ENCODE results near the gene PUS1.

Gene PUS1

DNA sequence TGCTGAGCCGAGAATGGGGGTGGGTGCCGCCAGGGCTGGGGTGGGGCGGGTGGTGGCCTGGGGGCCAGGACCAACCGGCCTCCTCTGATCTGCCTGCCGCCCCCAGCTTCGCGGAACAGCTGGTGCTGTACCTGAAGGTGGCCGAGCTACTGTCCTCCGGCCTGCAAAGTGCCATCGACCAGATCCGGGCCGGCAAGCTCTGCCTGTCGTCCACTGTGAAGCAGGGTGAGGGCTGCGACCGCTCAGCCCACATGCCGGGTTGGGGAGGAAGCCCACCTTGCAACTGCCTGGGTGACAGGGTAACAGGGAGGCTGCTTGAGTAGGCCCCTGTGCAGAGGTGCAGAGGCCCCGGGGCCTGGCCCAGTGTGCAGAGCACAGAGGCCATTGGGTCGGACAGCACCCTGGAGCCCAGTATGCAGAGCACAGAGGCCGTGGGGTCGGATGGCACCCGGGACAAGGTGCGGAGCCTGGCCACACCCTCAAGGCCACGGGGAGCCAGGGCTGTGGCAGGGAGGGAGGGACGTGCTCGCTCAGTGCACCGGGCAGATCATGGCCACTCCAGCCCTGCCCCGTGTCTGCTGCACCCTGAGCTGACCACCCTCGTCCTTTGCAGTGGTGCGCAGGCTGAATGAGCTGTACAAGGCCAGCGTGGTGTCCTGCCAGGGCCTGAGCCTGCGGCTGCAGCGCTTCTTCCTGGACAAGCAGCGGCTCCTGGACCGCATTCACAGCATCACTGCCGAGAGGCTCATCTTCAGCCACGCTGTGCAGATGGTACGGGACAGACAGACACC lies 9.5 kb upstream of the PUS1 start:
- FAIRE-seq: no peak
- no peak for TF ChIP-seq POLR2AphosphoS5 (IDR thresholded peaks at IDR 0.05; ENCODE audit: low read depth, low read length)
- no peak for TF ChIP-seq TAF1 (IDR thresholded peaks at IDR 0.05; ENCODE audit: borderline replicate concordance, low read depth, low read length)
- no peak for TF ChIP-seq POLR2A (IDR thresholded peaks at IDR 0.05; ENCODE audit: low read depth, low read length)
- DNase-seq (ENCODE audit: insufficient read length): peak; percentile 19

DNA sequence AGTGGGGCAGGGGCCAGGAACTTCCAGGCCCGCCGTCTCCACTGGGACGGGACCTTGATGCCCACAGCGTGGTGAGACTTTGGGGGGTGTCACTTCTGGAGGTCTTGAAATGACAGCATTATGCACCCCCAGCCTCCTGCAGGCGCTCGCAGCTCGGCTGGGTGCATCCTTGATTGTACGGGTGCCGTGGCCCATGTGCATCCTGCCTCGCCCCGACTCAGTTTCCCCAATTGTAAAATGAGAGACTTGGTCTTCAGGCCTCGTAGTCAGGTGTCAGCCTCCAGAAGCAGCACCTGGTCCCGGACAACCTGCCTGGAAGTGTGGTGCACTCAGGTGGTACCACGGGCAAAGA lies 8.9 kb upstream of the PUS1 start:
- DNase-seq (ENCODE audit: insufficient read length): no peak
- no peak for FAIRE-seq
- no peak for TF ChIP-seq TAF1 (IDR thresholded peaks at IDR 0.05; ENCODE audit: borderline replicate concordance, low read depth, low read length)
- TF ChIP-seq POLR2A (IDR thresholded peaks at IDR 0.05; ENCODE audit: low read depth, low read length): no peak
- TF ChIP-seq POLR2AphosphoS5 (IDR thresholded peaks at IDR 0.05; ENCODE audit: low read depth, low read length): no peak

DNA sequence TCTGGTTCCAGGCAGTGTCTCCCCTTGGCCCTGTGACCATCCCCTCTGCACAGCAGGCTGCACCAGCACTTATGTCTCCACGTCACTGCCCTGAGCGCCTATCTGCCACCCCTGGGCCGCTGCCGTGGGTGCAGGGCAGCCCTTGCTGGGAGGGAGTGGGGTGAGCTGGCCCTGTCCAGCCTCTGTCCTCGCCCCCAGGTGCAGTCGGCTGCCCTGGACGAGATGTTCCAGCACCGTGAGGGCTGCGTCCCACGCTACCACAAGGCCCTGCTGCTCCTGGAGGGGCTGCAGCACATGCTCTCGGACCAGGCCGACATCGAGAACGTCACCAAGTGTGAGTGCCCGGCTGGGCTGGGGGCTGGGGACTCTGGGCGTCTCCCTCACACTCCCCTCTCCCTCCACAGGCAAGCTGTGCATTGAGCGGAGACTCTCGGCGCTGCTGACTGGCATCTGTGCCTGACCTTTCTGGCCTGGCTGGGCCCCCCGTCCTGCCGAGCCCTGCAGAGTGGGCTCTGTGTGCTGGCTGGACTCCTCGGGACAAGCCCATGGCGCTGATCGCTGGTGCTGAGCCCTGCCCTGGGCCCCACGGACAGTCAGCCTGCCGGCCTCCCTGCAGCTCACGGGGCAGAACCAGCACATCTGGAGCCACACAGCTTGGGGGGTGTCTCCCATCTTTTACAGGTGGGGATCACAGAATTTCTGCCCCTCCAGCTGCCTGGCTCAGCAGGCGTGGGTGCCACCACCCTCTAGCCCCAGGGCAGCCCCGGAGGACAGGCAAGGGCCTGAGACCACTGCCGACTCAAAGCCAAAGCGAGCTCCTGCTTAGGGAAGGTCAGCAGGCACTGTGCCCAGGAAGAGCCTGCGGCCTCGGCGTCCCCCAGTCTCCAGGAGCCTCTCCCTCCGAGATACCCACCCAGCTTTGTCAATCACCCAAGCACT lies 7.9 kb upstream of the PUS1 start:
- TF ChIP-seq POLR2A (IDR thresholded peaks at IDR 0.05; ENCODE audit: low read depth, low read length) (no peak), POLR2AphosphoS5 (IDR thresholded peaks at IDR 0.05; ENCODE audit: low read depth, low read length) (no peak), TAF1 (IDR thresholded peaks at IDR 0.05; ENCODE audit: borderline replicate concordance, low read depth, low read length) (no peak)
- no peak for FAIRE-seq
- DNase-seq (ENCODE audit: insufficient read length): peak; percentile 19

DNA sequence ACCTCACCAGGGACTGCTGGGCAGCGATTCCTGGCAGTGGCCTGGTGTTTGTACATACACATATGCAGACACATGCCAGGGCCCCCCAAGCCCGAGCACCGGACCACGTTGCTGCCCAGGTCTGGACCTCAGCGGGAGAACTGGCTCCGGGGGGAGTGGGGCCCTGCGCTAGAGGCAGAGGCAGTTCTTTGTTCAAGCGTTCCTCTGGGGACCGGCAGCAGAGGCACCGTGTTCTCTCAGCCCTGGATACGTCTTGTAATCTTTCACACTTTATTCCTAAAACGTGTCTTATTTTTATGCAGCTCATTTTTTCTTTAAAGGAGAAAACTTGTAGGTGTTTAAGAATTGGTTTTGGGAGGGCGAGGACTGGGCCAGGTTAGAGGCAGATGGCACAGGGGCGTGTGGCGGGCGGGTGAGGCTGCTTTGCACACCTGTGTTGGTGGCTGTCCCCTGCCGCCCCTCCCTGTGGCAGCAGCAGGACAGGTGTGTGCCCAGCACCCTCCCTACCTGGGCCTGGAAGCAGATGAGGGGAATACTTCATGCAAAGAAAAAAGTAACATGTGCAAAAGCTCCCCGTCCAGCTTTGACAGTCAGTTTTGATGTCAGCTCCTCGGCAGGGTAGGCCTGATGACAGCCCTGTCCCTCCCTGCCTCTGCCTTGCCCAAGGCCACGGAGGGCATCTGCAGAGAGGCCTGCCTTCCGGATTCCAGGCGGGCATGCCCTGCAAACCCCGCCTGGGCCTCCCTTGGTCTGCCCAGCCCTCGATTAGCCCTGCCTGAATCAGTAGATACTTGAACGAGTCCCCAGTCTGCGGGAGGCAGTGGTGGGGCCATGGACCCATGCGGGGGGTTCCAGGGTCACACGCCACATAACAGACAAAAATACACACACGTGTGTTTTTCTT lies 7.0 kb upstream of the PUS1 start:
- no peak for FAIRE-seq
- peak; percentile 15 for DNase-seq (ENCODE audit: insufficient read length)
- TF ChIP-seq POLR2AphosphoS5 (IDR thresholded peaks at IDR 0.05; ENCODE audit: low read depth, low read length) (no peak), POLR2A (IDR thresholded peaks at IDR 0.05; ENCODE audit: low read depth, low read length) (no peak)

DNA sequence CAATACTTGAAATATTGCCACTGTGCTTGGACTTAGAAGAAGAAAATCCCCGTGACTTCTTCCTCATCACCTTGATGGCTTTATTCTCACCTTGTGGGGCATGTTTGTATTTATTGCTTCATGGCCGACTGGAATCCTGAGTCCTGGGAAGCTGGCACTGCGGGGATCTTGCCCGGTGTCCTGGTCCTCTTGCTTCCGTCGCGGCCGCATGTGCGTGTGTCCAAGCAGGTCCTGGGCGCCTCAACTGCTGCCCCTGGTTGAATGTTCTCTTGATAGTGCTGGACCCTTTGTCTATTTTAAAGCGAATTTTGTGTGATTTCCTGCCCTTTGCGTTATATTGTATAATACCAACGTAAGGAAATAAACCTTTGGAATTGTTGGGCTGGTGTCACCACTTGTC lies 6.3 kb upstream of the PUS1 start:
- DNase-seq (ENCODE audit: insufficient read length): no peak
- TF ChIP-seq TAF1 (IDR thresholded peaks at IDR 0.05; ENCODE audit: borderline replicate concordance, low read depth, low read length) (no peak), POLR2AphosphoS5 (IDR thresholded peaks at IDR 0.05; ENCODE audit: low read depth, low read length) (no peak), POLR2A (IDR thresholded peaks at IDR 0.05; ENCODE audit: low read depth, low read length) (no peak)
- peak; percentile 5 for FAIRE-seq

DNA sequence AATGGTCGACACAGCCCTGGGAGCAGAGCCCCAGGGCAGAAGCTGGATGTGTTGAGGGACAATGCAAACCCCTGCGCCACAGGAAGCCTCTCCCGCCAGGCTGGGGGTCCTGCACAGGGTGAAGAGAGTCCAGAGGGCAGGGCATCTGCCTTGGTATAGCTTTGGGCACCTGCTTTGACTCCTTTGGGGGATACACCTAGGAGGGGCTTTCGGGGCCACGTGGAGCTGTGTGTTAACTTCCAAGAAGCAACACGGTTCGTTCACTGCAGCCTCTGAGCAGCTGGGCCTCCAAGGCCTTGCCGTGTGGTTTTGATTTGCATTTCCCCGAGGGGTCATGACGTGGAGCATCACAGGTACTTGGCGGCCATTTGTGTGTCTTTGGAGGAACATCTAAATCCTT lies 5.8 kb upstream of the PUS1 start:
- FAIRE-seq: peak; percentile 88
- TF ChIP-seq POLR2A (IDR thresholded peaks at IDR 0.05; ENCODE audit: low read depth, low read length) (no peak), TAF1 (IDR thresholded peaks at IDR 0.05; ENCODE audit: borderline replicate concordance, low read depth, low read length) (no peak), POLR2AphosphoS5 (IDR thresholded peaks at IDR 0.05; ENCODE audit: low read depth, low read length) (no peak)
- peak; percentile 71 for DNase-seq (ENCODE audit: insufficient read length)

DNA sequence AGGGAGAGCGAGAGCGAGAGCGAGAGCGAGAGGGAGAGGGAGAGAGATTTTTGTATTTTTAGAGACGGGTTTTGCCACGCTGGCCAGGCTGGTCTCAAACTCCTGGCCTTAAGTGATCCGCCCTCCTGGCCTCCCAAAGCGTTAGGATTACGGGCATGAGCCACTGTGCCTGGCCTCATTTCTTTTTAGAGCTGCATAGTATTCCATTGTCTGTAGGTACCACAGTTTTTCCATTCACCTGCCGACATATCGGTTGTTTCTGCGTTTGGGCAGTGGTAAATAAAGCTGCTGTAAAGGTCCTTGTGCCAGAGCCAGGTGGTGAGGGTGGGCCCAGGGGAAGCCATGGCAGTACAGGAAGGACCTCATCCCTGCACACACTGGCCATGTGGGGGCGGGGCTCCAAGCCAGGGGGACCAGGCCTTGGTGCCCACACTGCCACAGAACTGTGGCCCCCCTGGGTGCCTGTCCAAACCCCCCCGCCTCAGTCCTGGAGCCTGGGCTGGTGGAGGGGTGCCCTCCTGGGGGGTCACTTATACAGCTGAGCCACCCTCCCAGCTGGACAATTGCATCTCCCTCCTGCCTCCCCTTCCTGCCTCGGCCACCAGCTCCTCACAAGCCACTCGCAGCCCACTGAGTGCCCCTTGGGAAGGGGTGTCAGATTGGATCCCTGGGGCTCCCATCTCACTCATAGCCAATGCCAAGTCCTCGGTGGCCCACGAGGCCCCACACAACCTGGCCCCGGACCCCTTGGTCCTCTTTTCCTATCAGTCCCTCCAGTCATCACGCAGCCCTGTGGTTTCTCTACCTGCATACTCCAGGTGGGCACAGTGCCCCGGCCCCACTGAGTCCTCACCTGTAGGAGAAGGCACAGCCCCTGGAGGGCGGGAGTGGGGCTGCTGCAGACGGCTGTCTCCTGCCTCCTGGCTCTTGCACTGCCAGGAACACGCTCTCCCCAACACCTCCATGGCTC lies 1.7 kb upstream of the PUS1 start:
- no peak for TF ChIP-seq POLR2A (IDR thresholded peaks at IDR 0.05; ENCODE audit: low read depth, low read length)
- TF ChIP-seq POLR2AphosphoS5 (IDR thresholded peaks at IDR 0.05; ENCODE audit: low read depth, low read length): no peak
- DNase-seq (ENCODE audit: insufficient read length) (no peak), FAIRE-seq (no peak)

DNA sequence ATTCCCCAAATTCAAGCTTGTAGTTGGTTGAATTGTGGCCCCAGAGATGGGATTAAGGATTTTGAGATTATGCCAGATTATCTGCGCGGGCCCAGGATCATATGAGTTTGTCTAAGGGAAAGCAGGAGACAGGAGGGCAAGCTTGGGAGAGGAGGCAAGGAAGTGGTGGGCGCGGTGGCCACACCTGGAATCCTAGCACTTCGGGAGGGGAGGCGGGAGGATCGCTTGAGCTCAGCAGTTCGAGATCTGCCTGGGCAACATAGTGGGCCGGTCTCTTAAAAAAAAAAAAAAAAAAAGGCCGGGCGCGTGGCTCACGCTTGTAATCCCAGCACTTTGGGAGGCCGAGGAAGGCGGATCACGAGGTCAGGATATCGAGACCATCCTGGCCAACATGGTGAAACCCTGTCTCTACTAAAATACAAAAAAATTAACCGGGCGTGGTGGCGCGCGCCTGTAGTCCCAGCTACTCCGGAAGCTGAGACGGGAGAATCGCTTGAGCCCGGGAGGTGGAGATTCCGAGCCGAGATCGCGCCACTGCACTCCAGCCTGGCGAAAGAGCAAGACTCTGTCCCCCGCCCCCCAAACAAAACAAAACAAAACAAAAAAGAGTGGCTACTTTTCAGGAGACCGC lies 881 bp upstream of the PUS1 start:
- FAIRE-seq: peak; percentile 21
- TF ChIP-seq TAF1 (IDR thresholded peaks at IDR 0.05; ENCODE audit: borderline replicate concordance, low read depth, low read length) (no peak), POLR2A (IDR thresholded peaks at IDR 0.05; ENCODE audit: low read depth, low read length) (no peak), POLR2AphosphoS5 (IDR thresholded peaks at IDR 0.05; ENCODE audit: low read depth, low read length) (no peak)
- DNase-seq (ENCODE audit: insufficient read length): no peak

DNA sequence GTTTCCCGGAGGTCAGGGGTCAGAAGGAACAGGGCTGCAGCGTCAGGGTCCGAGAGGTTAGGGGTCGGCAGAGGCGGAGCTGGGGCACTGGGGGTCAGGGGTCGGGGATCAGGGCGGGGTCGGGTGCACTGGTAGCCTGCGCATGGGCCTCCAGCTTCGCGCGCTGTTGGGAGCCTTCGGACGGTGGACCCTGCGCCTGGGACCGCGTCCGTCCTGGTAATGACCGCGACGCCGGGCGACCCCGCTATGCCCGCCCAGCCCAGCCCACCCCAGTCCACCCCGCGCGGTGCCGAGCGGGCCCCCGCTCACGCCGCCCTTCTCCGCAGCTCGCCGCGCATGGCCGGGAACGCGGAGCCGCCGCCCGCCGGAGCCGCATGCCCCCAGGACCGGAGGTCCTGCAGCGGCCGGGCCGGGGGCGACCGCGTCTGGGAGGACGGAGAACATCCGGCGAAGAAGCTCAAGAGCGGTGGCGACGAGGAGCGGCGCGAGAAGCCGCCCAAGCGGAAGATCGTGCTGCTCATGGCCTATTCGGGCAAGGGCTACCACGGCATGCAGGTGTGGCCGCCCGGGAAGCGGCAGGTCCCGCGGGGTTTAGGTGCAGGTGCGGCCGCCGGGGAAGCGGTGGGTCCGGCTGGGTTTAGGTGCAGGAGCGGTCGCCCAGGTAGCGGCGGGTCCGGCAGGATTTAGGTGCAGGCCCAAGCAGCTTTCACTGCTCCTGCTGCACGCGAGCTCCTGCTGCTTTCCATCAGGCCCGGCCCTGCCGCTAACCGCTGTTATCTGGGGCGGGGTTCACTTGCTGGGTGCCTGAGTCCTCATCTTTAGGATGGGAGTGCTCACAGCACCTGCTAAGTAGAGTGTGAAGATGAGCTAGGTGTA lies 743 bp downstream of the PUS1 start:
- DNase-seq (ENCODE audit: insufficient read length) (peak; percentile 61), FAIRE-seq (no peak)
- no peak for TF ChIP-seq TAF1 (IDR thresholded peaks at IDR 0.05; ENCODE audit: borderline replicate concordance, low read depth, low read length)
- no peak for TF ChIP-seq POLR2A (IDR thresholded peaks at IDR 0.05; ENCODE audit: low read depth, low read length)
- peak; percentile 38; the same call in 1 of the 2 replicates for TF ChIP-seq POLR2AphosphoS5 (IDR thresholded peaks at IDR 0.05; ENCODE audit: low read depth, low read length)

Measured in GM12892 (cell line).